NCI-H128 (cell line): ENCODE data around the gene FLVCR2.
"Not testable (repeated sequence)": the region's sequence is repeated elsewhere in the genome, so short reads cannot be mapped to it uniquely, and the experiment has no call there.

Experiments used
- DNase-seq: peaks from one replicate; lab custom pipeline; 2025; ENCODE audit not compliant: unreplicated experiment; lab: John Stamatoyannopoulos, UW

The FLVCR2 gene

GRCh38 chr14:75660238-75660629 lies 81.8 kb downstream of the FLVCR2 start:
- no peak for DNase-seq

GRCh38 chr14:75660630-75661498 lies 82.4 kb downstream of the FLVCR2 start, which contains the start of the genes ERG28 and TTLL5:
ERG28 (minus strand) TSS chr14:75660876; CDS start chr14:75657502, 3,374 bp downstream.
TTLL5 (plus strand) TSS chr14:75661246; CDS start chr14:75663150, 1,904 bp downstream.
- DNase-seq = peak; percentile 98

- DNase-seq = no peak
These were observed 83.0 kb downstream of the FLVCR2 start for GRCh38 chr14:75661499-75661814.

- DNase-seq = no peak
These were observed 84.5 kb downstream of the FLVCR2 start for GRCh38 chr14:75662966-75663365.

GRCh38 chr14:75667099-75667765 lies 88.8 kb downstream of the FLVCR2 start:
- no peak for DNase-seq

GRCh38 chr14:75672605-75673192 lies 94.3 kb downstream of the FLVCR2 start:
- DNase-seq = no peak

- no peak for DNase-seq
These were observed 95.1 kb downstream of the FLVCR2 start for GRCh38 chr14:75673345-75674035.

GRCh38 chr14:75675265-75675960 lies 97.0 kb downstream of the FLVCR2 start:
- no peak for DNase-seq

- DNase-seq = no peak
These were observed 107.5 kb downstream of the FLVCR2 start for GRCh38 chr14:75685910-75686309.

- no peak for DNase-seq
These were observed 110.6 kb downstream of the FLVCR2 start for GRCh38 chr14:75689012-75689411.

GRCh38 chr14:75690010-75690409 lies 111.6 kb downstream of the FLVCR2 start:
- DNase-seq = no peak

GRCh38 chr14:75695025-75695424 lies 116.6 kb downstream of the FLVCR2 start:
- DNase-seq = not testable (repeated sequence)

GRCh38 chr14:75697386-75697785 lies 119.0 kb downstream of the FLVCR2 start:
- DNase-seq = no peak
